HG03378 (cell line): ENCODE data around the gene TOP1.

Experiments
- ATAC-seq: cut with Tn5 transposase; IDR thresholded peaks from one replicate; pipeline ENCODE4 v1.9.1; 2021; ENCODE audit warnings: mild to moderate bottlenecking, moderate library complexity; ENCODE audit not compliant: unreplicated experiment

TOP1 gene

DNA sequence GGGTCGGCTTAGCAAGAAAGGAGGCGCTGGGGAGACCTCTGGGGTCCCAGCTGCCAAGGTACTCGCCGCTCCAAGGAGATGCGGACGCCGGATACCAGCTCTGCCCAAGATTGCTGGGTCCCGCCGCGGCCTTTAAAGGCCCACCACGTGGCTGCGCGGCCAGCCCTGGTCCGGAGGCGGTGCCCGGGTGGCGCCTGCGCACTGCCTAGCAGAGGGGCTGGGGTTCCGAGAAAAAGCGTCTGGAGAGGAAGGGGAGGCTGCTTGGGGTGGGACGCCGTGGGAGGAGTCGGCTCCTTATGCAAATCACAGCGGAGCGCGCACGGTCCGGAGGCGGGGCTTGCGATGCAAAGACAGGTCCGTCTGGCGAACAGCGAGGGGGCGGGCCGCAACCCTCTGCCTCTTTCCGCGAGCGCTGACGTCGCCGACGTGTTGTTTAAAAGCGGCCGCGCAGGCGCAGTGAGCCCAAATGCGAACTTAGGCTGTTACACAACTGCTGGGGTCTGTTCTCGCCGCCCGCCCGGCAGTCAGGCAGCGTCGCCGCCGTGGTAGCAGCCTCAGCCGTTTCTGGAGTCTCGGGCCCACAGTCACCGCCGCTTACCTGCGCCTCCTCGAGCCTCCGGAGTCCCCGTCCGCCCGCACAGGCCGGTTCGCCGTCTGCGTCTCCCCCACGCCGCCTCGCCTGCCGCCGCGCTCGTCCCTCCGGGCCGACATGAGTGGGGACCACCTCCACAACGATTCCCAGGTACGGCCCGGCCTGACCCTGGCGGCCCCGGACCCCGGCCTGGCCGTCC lies at the start of gene TOP1:
Gene TOP1, plus strand, starts transcription at position 464 of the 791 bp plus-strand sequence. Its CDS starts 246 bp downstream, at position 710.
- ATAC-seq: peak; percentile 90

DNA sequence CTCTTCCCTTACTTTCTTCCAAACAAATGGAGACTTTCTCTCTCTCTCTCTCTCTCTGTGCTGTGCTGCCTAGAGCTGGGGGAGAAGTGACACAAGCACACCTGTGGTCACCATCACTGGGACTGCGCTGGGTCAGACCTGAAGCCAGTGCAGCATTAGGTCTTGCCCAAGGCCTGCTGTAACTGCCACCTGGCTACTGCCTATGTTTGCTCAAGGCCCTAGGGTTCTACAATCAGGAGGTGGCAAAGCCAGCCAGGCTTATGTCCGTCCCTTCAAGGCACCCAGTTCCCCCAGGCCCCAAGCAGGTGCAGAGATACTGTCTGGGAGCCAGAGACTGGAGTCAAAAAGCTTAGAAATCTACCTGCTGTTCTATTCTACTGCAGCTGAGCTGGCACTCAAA lies 49.4 kb upstream of the TOP1 start:
- ATAC-seq: no peak

DNA sequence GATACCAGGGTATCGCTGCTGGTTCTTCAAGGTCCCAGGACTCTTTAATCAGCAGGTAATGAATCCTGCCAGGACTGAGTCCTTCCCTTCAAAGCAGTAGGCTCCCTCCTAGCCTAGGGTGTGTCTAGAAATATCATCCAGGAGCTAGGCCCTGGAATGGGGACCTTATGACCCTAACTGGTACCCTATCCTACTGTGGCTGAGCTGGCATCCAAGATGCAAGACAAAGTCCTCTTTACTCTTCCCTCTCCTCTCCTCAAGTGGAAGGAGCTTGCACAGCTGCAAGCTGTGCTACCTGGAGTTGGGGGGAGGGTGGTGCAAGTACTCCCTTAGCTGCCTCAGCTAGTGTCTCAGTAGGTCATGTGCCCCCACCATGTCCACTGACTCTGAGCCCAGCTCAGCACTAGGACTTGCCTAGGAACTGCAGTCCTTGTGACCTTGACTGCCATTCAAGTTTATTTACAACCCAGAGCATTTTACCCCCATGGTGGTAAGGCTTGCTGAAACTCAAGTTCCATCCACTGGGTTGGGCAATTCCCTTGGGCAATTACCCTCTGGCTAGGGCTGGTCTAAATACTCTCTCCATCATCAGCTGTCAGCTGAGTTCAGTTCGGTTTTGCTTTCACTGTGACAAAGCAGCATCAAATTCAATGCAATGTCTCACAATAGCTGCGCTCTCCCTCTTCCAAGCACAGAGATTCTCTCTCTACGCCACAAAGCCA lies 48.4 kb upstream of the TOP1 start:
- ATAC-seq: peak; percentile 72

DNA sequence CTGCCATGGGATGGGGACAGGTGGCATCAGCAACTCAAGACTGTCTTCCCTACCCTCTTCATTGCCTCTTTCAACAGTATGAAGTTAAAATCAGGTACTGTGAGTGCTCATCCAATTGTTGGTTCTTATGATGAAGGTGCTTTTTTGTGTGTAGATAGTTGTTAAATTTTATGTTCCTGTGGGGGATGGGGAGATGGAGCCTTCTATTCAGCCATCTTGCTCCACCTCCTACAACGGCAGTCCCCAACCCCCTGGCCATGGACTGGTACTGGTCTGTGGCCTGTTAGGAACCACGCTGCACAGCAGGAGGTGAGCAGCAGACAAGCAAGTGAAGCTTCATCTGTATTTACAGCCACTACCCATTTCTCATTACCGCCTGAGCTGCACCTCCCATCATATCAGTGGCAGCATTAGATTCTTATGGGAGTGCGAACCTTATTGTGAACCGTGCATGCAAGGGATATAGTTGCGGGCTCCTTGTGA lies 47.8 kb upstream of the TOP1 start:
- no peak for ATAC-seq

DNA sequence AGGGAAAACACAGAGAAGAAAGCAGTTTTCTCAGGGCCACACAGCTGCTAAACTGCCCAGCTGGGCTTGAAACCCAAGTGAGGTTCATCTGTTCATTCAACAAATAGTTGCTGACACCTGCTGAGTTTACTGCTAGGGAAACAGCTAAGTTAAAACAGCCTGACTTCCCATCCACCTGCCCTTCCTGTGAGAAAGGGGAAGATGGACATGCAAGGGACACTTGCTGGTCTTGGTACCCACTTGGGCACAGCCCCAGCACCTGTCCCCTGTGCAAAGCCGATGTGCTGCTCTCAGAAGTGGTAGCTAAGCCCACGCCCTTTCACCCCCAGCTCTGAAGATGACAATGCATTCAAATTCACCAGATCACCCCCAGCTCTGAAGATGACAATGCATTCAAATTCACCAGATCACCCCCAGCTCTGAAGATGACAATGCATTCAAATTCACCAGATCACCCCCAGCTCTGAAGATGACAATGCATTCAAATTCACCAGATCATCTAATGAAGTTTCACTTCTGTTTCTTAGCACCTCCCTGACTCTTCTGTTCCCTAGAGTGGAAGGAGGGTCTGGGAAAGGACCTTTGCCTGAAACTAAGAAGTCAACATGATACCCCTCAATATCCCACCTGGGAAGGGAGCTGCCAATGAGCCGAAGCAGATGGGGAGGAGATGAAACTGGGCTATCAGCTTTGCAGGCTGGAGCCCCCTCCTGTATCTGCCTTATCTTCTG lies 46.0 kb upstream of the TOP1 start:
- ATAC-seq: no peak

DNA sequence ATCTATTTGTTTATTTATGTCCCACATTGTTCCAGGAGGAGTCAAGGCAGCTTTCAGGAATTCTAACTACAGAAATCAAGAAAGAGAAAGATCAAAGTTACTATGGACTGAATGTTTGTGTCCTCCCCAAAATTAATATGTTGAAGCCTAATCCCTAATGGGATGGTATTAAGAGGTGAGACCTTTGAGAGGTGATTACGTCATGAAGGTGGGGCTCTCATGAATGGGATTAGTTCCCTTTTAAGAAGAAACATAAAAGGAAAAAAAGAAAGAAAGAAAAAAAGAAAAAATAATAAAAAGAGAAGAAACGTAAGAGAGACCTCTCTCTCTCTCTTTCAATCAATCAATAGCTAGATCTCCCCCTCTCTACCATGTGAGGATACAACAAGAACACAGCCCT lies 44.7 kb upstream of the TOP1 start:
- ATAC-seq: no peak

DNA sequence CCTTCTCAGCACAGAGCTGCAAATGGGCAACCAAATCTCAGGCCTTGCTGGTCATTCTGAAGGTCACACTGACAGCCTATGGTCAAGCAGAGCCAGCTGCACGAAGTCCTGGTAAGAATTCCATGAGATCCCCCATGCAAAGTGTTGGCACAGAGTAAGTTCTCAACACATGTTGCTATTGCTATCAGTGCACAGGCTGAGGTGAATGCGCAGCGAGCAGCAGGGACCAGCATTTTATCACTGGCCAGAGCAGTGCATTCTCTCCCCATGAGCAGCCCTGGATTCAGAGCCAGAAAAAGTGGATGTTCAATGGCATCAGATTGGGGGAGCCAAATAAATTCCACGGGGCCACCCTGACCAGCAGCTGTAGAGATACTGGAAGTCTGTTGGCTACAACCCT lies 44.1 kb upstream of the TOP1 start:
- ATAC-seq: no peak

DNA sequence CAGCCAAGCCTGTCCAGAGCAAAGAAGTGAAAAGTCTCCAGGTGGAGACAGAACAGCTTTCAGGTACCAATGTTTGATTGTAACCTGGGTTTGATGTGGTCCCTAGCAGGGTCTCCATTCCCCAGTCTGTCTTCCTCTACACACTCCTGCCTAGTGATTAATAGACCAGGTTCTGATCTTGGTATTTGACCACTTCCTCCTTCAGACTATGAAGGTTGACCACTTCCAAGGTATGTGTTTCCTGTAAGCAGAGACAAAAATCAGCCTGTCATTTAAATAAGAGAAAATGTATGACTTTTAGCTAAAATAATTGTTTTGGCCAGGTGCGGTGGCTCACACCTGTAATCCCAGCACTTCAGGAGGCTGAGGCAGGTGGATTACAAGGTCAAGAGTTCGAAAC lies 41.8 kb upstream of the TOP1 start:
- no peak for ATAC-seq

DNA sequence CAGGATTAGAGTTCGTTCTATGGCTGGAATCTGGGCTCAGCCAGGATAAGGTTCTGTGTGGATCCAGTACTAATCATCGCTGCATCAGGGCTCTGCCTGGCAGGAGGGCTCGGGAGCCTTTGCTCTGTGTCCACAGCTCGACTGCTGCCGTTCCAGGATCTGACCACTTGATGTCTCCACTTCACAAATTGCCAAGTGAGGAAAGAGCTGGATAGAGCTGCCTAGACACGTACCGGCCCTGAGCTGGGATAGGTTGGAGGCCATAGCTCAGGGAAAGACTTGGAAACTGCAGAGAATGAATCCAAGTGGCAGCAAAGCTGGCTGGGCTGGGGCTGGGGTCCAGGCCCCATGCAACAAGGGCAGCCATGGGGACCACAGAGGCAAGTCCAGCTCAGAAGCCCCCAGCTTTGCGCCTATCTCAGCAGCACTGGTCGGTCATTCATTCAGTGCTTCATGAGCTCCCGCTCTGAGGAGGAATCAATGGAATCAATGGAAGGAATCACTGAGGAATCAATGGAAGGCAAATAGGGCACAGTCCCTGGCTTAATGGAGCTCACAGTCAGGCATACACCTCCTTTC lies 38.0 kb upstream of the TOP1 start:
- peak; percentile 63 for ATAC-seq

DNA sequence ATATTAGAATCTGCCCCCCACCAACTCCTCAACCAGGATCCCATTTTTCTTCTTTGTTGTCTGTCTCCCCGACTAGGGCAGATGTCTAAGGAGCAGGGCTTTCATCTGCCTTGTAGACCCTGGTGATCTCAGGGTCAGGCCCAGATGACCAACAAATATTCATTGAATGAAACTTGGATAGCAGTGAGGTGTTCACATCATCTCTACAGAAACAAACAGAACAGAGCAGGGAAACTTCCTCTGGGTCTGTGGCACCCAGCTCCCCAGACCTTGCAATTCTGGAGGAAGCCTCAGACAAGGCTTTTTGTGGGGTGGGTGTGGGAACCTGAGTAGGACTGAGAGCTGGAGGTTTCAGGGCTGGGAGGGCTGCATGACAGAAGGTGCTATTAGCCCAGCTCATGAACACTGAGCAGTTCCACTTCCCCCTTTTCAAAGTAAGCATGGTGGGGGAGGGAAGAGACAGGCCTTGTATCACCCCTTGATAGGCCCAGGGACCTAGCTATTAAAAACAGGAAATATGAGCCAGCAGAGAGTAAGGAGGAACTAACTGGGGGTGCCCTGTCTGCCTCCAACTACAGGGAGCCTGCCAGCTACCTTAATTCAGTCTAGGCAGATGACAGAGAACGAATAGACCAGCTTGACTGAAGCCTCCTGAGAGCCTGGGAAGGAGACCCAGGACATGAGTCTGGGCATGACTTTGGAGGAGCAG lies 37.3 kb upstream of the TOP1 start:
- peak; percentile 94 for ATAC-seq

DNA sequence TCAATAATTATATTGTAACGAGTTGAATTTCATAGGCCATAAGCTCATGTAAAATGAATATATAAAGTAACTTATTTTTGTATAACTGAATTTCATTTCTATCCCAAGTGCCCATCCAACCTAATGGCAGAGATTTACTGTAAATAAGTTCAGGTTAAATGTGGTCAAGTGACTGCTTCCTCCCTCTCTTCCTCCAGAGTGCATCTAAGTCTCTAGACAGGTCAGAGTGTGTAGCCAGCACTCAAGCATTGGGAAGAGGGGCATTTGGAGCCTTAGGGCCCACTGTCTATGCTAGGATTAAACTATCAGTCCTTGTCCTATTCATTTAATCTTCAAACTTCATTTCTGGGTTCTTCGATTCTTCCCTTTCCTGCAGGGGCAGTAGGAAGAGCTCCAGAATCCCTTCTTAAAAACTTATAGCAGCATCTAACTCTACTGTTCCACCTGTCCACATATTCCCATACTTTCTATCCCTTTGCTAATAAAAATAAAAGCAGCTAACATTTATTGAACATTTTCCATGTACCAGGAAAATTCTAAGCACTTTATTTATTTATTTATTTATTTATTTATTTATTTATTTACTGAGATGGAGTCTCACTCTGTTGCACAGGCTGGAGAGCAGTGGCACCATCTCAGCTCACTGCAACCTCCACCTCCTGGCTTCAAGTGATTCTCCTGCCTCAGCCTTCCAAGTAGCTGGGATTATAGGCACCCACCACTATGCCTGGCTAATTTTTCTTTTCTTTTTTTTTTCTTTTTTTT lies 36.1 kb upstream of the TOP1 start:
- ATAC-seq: no peak

DNA sequence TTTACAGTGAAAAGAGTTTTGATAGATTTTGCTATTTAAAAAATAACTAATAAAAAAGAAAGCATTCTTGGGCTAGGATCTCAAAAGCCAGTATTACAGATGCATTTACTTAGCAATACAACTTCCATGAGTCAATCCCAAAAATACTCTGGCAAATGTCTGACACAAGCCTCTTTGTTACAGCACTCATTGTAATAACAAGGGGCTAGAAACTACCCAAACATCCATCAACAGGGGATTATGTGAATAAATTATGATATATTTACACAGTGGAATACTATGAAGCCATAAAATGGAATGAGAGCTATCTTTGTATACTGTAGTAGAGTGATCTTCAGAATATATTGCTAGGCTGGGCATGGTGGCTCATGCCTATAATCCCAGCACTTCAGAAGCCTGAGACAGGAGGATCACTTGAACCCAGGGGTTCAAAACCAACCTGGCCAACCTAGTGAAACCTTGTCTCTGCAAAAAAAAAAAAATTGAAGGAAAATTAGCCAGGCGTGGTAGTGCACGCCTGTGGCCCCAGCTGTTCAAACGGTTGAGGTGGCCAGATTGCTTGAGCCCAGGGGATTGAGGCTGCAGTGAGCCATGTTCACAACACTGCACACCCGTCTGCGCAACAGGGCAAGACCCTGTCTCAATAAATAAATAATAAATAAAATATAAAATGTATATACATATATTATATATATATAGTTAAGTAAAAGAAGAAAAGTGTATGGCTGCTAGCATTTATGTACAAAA lies 34.7 kb upstream of the TOP1 start:
- no peak for ATAC-seq

DNA sequence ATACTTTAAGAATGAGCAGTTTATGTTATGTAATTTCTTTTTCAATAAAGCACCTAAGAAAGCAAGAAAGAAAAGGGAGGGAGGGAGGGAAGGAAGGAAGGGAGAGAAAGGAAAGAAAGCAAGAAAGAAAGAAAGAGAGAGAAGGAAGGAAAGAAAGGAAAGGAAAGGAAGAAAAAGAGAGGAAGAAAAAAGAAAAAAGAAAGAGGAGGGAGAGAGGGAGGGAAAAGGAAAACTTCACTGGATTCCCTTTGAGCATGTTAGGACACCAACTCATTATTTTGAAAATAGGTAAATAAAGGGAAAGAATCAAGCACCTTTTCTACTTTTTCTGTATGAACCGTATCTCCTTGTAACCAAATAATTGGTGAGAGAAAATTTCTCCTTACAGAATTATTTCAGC lies 32.3 kb upstream of the TOP1 start:
- no peak for ATAC-seq

DNA sequence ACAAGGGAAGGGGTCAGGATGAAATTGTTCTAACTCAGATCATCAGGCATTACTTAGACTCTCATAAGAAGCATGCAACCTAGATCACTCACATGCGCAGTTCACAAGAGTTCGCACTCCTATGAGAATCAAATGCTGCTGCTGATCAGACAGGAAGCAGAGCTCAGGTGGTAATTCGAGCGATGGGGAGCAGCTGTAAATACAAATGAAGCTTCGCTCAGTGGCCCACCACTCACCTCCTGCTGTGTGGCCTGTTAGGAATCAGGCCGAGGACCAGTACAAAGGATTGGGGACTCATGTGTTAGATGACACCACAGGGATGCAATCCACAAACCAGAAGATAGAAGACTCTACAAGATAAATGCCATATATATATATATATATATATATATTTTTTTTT lies 31.5 kb upstream of the TOP1 start:
- no peak for ATAC-seq

DNA sequence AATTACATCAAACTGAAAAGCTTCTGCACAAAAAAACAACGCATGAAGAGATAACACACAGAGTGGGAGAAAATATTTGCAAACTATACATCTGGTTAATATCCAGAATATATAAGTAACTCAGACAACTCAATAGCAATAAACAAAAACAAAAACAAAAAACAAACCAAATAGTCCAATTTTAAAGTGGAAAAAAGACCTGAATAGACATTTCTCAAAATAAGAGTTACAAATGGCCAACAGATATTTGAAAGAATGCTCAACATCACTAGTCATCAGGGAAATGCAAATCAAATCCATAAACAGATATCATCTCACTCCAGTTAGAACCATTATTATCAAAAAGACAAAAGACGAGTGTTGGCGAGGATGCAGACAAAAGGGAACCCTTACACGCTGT lies 28.8 kb upstream of the TOP1 start:
- no peak for ATAC-seq

DNA sequence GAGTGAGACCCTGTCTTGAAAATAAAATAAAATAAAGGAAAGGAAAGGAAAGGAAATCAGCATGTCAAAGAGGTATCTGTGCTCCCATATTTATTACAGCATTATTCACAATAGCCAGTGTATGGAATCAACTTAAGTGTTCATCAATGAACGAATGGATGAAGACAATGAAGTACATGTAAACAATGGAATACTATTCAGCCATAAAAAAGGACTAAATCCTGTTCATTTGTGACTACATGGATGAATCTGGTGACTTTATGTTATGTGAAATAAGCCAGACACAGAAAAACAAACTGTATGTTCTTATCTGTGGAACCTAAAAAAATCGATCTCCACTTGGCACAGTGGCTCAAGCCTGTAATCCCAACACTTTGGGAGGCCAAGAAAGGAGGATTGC lies 28.0 kb upstream of the TOP1 start:
- no peak for ATAC-seq

DNA sequence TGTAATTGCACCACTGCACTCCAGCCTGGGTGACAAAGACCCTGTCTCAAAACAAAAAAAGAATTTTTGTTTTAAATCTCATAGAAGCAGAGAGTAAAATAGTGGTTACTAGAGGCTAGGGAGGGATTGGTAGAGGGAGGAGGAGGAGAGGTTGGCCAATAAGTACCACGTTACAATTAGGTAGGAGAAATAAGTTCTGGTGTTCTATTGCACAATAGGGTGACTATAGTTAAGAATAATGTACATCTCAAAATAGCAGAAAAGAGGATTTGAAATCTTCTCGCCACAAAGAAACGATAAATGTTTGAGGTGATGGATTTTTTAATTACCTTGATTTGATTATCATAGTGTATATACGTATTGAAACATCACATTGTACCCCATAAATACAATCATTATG lies 27.1 kb upstream of the TOP1 start:
- ATAC-seq: no peak

DNA sequence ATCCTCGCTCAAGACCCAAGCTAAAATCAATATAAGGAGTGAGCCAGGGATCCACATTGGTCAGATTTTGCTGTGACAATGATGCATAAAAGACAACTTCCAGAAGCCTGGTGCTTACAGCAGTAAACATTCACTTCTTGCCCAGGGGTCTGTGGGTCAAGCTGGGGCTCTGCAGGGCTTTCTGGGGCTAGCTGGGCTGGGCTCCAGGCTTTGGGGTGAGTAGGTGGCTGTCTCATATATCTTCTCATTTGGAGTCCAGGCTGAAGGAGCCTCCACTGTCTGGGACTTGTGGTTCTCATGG lies 25.8 kb upstream of the TOP1 start:
- ATAC-seq: no peak

DNA sequence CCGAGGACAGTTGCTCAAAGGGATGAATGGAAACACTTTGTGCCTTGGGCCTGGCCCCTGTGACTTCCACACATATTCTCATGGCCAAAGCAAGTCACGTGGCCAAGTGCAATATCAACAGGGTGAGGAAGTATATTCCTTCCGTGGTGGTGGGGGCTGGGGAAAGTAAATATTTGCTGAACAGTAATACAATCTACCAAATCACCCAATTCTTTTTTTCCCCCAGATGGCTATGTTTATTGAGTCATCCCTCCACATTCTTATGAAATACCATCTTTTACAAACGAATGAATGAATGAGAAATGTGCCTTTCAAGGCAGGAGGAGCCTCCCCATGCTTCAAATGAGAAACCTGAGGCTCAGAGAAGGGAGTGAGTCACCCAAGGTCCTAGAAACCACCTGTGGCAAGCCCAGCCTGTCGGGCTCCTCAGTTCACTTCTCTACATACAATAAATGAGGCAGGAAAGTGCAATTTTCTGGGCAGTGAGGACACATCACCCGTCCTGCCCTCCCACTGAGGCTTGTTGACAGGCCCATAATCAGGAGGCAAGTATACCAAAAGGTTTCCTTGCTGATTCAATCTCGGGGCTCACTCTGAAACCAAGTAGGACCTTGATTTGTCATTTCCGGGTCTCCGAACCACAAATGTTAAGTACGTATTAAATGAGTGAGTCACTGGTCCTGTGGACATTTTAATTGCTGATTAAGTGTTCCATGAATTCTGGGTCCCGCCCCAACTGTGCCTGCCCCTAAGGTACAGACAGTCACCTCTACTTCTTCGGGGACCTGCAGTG lies 25.3 kb upstream of the TOP1 start:
- no peak for ATAC-seq
